Heart left ventricle (tissue), 13 donors: ENCODE measurements around the gene DGKE.

Experiments
- POLR2A ChIP-seq, 2 donors: fragments of 450-650 bp; IDR thresholded peaks; one replicate each; pipeline ENCODE4 v1.6.1; 2017; ENCODE audit warnings: antibody characterized with exemption in 2 of 2, mild to moderate bottlenecking in 2 of 2, moderate library complexity in 2 of 2
- TF ChIP-seq, protein P1 (sequence below), 12 donors: fragments of 200-600 bp; sonication (generic) in 4 of 12; IDR thresholded peaks; one replicate each; pipeline versions ENCODE4 v1.5.0 to v1.8.0; 2018 to 2022; ENCODE audit warnings: antibody characterized with exemption in 12 of 12, mild to moderate bottlenecking in 5 of 12
- donor health status: ischemic (EF 13 %, LVEDD 7.1; RV severe dilation, severe dysfunction).
- donor health status: DM: no; HTN: yes; CAD: no.
- donor health status: DM: no; HTN: no; CAD: no.
- donor health status: ischemic (EF 25% LVEDD 6.9; RV normal size, moderate dysfunction).
- donor health status: ischemic (EF 25% LVEDD 5.7; RV mildly dilated, moderate dysfunction).
- donor health status: ischemic (EF 35%, LVEDD 5.7; RV mildly dilated, moderate dysfunction).
- donor health status: nonischemic (EF 11% LVEDD 7.7; RV severe dilation, severe dysfunction).
- donor health status: DM: yes; HTN: yes; CAD: no.
- donor health status: PGD.
- donor health status: ischemic (EF 29% LVEDD 5.4; RV normal size, mild dysfunction).
- donor health status: nonischemic (EF 23%, LVEDD 6.1; RV moderate dilation, normal function).

DNA sequence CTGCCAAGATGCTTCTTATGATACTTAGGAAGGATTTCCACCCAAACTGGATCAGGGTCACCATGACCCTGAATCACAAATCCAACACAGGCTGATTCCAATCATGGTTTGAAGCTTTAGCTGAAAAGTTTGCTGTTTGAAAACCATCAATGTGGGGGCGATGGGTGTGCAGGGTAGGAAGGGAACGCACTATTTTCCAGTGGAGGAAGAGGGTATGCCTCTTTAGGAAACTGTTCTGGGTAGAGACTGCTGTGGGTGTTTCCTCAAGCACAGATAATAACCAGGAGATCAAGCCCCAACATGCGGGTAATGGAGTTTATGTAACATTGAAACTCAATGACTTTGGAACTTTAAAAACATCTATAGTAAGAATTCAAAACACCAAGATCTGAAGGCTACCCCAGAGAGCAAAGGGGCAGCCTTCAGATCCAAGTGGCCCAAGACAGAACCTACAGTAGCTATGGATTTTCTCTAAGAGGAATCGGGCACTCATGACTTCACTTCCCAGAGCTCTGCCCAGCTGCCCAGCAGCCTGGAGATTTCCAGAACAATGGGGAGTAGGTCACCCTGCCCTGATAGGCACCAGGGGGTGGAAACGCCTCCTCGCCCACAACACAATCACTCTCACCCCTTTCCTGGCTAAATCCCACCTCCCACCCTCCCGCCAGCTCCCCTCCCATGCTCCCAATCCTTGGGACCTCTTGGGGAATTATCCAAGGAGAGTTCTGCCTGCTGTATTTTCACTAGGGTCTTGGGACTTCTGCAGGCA lies 57.1 kb downstream of the DGKE start:
- no peak for TF ChIP-seq POLR2A (IDR thresholded peaks at IDR 0.05)
- TF ChIP-seq, protein P1, sequence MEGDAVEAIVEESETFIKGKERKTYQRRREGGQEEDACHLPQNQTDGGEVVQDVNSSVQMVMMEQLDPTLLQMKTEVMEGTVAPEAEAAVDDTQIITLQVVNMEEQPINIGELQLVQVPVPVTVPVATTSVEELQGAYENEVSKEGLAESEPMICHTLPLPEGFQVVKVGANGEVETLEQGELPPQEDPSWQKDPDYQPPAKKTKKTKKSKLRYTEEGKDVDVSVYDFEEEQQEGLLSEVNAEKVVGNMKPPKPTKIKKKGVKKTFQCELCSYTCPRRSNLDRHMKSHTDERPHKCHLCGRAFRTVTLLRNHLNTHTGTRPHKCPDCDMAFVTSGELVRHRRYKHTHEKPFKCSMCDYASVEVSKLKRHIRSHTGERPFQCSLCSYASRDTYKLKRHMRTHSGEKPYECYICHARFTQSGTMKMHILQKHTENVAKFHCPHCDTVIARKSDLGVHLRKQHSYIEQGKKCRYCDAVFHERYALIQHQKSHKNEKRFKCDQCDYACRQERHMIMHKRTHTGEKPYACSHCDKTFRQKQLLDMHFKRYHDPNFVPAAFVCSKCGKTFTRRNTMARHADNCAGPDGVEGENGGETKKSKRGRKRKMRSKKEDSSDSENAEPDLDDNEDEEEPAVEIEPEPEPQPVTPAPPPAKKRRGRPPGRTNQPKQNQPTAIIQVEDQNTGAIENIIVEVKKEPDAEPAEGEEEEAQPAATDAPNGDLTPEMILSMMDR (IDR thresholded peaks at IDR 0.05) = no peak
